DMS153 treated with DMSO at 0.1 percent for 48 hours (cell line): ENCODE data around the gene THOC6.

Source experiments
- DNase-seq: peaks from one replicate; lab custom pipeline; 2025; ENCODE audit not compliant: unreplicated experiment; lab: John Stamatoyannopoulos, UW

The THOC6 gene

GRCh38 chr16:2991566-2992261 is 32.1 kb upstream of the THOC6 start:
- no peak for DNase-seq

- no peak for DNase-seq
Observed at GRCh38 chr16:2992383-2993081, 31.3 kb upstream of the THOC6 start.

- no peak for DNase-seq
Observed at GRCh38 chr16:2996298-2996697, 27.5 kb upstream of the THOC6 start.

GRCh38 chr16:2999929-3000328 is 23.9 kb upstream of the THOC6 start:
- DNase-seq, result no peak

- no peak for DNase-seq
Observed at GRCh38 chr16:3000540-3000939, 23.3 kb upstream of the THOC6 start.

- no peak for DNase-seq
Observed at GRCh38 chr16:3001316-3001715, 22.5 kb upstream of the THOC6 start.

GRCh38 chr16:3003582-3004270 is 20.1 kb upstream of the THOC6 start:
- DNase-seq, result peak; percentile 98

- no peak for DNase-seq
Observed at GRCh38 chr16:3004319-3004718, 19.5 kb upstream of the THOC6 start.

- DNase-seq, result no peak
Observed at GRCh38 chr16:3004781-3005284, 19.0 kb upstream of the THOC6 start.

GRCh38 chr16:3007059-3007956 is 16.5 kb upstream of the THOC6 start:
- DNase-seq, result no peak

- no peak for DNase-seq
Observed at GRCh38 chr16:3007957-3008689, 15.7 kb upstream of the THOC6 start.

- no peak for DNase-seq
Observed at GRCh38 chr16:3008690-3009037, 15.2 kb upstream of the THOC6 start.

GRCh38 chr16:3009568-3010390 is 14.1 kb upstream of the THOC6 start:
- no peak for DNase-seq

GRCh38 chr16:3010510-3010909 is 13.3 kb upstream of the THOC6 start:
- no peak for DNase-seq

- peak; percentile 22 for DNase-seq
Observed at GRCh38 chr16:3012246-3012645, 11.6 kb upstream of the THOC6 start.

GRCh38 chr16:3012828-3013420 is 10.9 kb upstream of the THOC6 start, which contains the start of gene CLDN9:
Gene CLDN9, plus strand, starts transcription at chr16:3012923. Its CDS starts 440 bp downstream, at chr16:3013363.
- DNase-seq, result peak; percentile 53

- DNase-seq, result no peak
Observed at GRCh38 chr16:3013491-3013951, 10.3 kb upstream of the THOC6 start.

GRCh38 chr16:3013998-3014690 is 9.7 kb upstream of the THOC6 start:
- no peak for DNase-seq
